Measurements from ENCODE around the gene SPRR1B. TPM values are rescaled to one million over a fixed set of nuclear protein-coding genes. Genes with fewer than 3 reads are reported as not detected.

SPRR1B gene, protein sequence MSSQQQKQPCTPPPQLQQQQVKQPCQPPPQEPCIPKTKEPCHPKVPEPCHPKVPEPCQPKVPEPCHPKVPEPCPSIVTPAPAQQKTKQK
- total RNA-seq (not detected), polyA plus RNA-seq (not detected)

DNA sequence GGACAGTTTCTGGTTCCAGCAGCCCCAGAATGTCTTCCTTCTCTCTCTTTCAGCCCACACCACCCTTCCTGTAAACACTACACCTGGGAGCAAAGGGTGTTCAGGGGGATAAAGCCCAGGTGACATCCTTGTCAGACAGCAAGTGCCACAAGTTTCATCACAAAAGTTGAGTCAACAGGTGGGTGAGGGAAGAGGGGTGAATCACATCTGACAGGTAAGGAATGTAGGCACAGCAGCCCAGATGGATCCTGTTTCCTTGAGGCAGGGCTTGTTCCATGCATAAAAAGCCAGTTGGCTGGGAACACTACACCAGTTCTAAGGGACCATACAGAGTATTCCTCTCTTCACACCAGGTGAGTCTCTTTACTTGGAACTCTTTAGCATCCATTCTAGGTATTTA is at the start of gene SPRR1B:
Gene SPRR1B (plus strand): TSS at position 309 of the 400 bp plus-strand sequence. CDS start 1,143 bp downstream, outside the sequence.
- H3K27ac ChIP-seq (ENCODE audit: low read depth, low read length): no peak within 1 kb of the TSS
- no peak within 1 kb of the TSS for H3K4me3 ChIP-seq (ENCODE audit: low read length)
- peaks cover 0 to 2% (median 1%) of the 10 kb centered on the region in 5 donors for H3K9me3 Mint-ChIP-seq
- no peaks in the 10 kb centered on the region for H3K36me3 Mint-ChIP-seq
- H3K36me3 ChIP-seq (ENCODE audit: insufficient read depth, low read length): no peaks in the 10 kb centered on the region
- DNase-seq: no peak
- no peaks in the 10 kb centered on the region for H3K9me3 ChIP-seq (ENCODE audit: low read length)
- POLR2A ChIA-PET: no interaction called here
- no peak within 1 kb of the TSS for H3K4me3 Mint-ChIP-seq
- CTCF ChIA-PET: no interaction called here
- H3K4me1 ChIP-seq (ENCODE audit: insufficient read depth, low read length): no peaks in the 10 kb centered on the region
- H3K27me3 ChIP-seq (ENCODE audit: insufficient read depth, low read length, poor library complexity, severe bottlenecking): no peaks in the 10 kb centered on the region
- H3K27me3 Mint-ChIP-seq: peaks cover 11 to 12% of the 10 kb centered on the region in 2 donors
- no peak within 1 kb of the TSS for H3K27ac Mint-ChIP-seq
- no peaks in the 10 kb centered on the region for H3K4me1 Mint-ChIP-seq

DNA sequence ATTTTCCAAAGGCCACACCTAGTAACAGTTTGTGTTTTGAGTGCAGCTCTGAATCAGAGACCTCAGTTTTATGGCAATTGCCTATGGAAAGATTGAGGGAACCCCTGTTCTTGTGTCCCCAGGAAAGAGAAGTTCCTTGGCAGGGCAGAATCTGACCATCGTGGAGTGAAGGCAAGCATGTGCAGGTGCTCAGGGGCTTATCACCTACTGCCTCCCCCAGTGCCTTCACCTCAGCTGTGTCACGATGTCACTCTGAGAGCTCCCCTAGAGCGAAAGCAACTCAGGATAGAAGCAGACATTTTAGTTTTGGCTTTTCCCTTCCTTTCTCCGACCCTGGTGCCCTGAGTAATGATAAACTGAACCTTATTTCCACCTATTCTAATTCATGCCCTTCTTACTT is 48.9 kb upstream of the SPRR1B start:
- no peaks in the 10 kb centered on the region for H3K36me3 Mint-ChIP-seq

DNA sequence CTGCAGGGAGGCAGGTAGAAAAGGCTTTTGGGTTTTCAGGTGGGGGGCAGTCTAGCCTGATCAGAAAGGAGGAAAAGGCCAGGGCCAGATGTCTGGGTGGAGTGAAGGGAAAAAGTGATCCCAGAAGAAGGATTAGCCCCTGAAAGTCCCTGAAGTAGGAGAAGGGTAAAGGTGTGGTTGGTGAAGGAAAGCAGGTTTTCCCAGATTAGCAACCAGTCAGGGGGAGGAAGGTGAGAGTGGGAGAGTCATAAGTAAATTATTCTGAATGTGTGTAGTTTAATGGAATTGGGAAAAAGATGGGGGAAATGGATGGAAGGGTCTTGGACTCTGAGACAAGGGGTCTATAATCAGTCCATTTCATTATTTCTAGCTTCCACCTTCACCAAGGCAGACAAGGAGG is 47.8 kb upstream of the SPRR1B start:
- H3K4me1 ChIP-seq (ENCODE audit: insufficient read depth, low read length): no peaks in the 10 kb centered on the region
- H3K27me3 ChIP-seq (ENCODE audit: insufficient read depth, low read length, poor library complexity, severe bottlenecking): peaks cover 4% of the 10 kb centered on the region
- ChIA-PET POLR2A (no interaction called here), CTCF (no interaction called here)
- H3K4me3 ChIP-seq (ENCODE audit: low read length): no peak overlapping the region
- H3K4me3 Mint-ChIP-seq: no peak overlapping the region
- H3K36me3 ChIP-seq (ENCODE audit: insufficient read depth, low read length): no peaks in the 10 kb centered on the region
- no peak for DNase-seq
- H3K9me3 Mint-ChIP-seq: peaks cover 0 to 4% (median 0%) of the 10 kb centered on the region in 5 donors
- peak overlapping the region in 1 of 8 donors; percentile 9 for H3K27ac Mint-ChIP-seq
- no peaks in the 10 kb centered on the region for H3K36me3 Mint-ChIP-seq
- H3K27me3 Mint-ChIP-seq: peaks cover 14 to 55% of the 10 kb centered on the region in 2 donors
- H3K4me1 Mint-ChIP-seq: no peaks in the 10 kb centered on the region
- H3K9me3 ChIP-seq (ENCODE audit: low read length): no peaks in the 10 kb centered on the region
- H3K27ac ChIP-seq (ENCODE audit: low read depth, low read length): no peak overlapping the region

More for the DNA sequence above, 48.9 kb upstream of the SPRR1B start:
- Histone ChIP-seq H3K4me3 (ENCODE audit: low read length) (no peak overlapping the region), H3K27me3 (ENCODE audit: insufficient read depth, low read length, poor library complexity, severe bottlenecking) (peaks cover 8% of the 10 kb centered on the region), H3K4me1 (ENCODE audit: insufficient read depth, low read length) (no peaks in the 10 kb centered on the region), H3K36me3 (ENCODE audit: insufficient read depth, low read length) (no peaks in the 10 kb centered on the region), H3K27ac (ENCODE audit: low read depth, low read length) (no peak overlapping the region), H3K9me3 (ENCODE audit: low read length) (no peaks in the 10 kb centered on the region)
- Mint-ChIP-seq H3K4me1 (no peaks in the 10 kb centered on the region), H3K27ac (no peak overlapping the region), H3K27me3 (peaks cover 14 to 52% of the 10 kb centered on the region in 2 donors), H3K9me3 (peaks cover 0 to 4% (median 0%) of the 10 kb centered on the region in 5 donors), H3K4me3 (no peak overlapping the region)
- ChIA-PET POLR2A (no interaction called here), CTCF (no interaction called here)
- no peak for DNase-seq

DNA sequence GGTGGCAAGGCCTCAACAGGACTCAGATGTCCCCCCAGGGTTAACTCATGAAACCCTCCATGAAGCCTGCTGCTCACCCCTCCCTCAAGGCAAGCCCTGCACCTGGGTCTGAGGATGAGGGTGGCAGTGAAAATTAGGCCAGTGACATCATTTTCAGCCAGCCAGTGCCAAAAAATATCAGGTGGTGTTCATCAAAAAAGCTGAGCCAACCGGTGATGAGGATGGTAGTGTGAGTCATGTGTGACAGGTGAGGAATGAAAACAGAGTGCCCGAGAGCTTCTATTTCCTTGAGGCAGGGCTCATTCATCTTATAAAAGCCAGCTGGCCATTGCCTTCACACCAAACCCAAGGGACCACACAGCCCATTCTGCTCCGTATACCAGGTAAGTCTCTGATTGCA is 47.3 kb upstream of the SPRR1B start, which contains the start of gene SPRR1A:
Gene SPRR1A (plus strand): TSS at position 339 of the 400 bp plus-strand sequence. CDS start 1,150 bp downstream, outside the sequence.
- H3K27ac Mint-ChIP-seq: peak within 1 kb of the TSS in 1 of 8 donors; percentile 9
- POLR2A ChIA-PET: no interaction called here
- Histone ChIP-seq H3K36me3 (ENCODE audit: insufficient read depth, low read length) (no peaks in the 10 kb centered on the region), H3K4me3 (ENCODE audit: low read length) (no peak within 1 kb of the TSS), H3K27me3 (ENCODE audit: insufficient read depth, low read length, poor library complexity, severe bottlenecking) (peaks cover 4% of the 10 kb centered on the region), H3K4me1 (ENCODE audit: insufficient read depth, low read length) (no peaks in the 10 kb centered on the region), H3K9me3 (ENCODE audit: low read length) (no peaks in the 10 kb centered on the region), H3K27ac (ENCODE audit: low read depth, low read length) (no peak within 1 kb of the TSS)
- H3K4me1 Mint-ChIP-seq: no peaks in the 10 kb centered on the region
- H3K36me3 Mint-ChIP-seq: no peaks in the 10 kb centered on the region
- no peak for DNase-seq
- CTCF ChIA-PET: no interaction called here
- peaks cover 14 to 55% of the 10 kb centered on the region in 2 donors for H3K27me3 Mint-ChIP-seq
- peaks cover 0 to 4% (median 0%) of the 10 kb centered on the region in 5 donors for H3K9me3 Mint-ChIP-seq
- H3K4me3 Mint-ChIP-seq: no peak within 1 kb of the TSS

DNA sequence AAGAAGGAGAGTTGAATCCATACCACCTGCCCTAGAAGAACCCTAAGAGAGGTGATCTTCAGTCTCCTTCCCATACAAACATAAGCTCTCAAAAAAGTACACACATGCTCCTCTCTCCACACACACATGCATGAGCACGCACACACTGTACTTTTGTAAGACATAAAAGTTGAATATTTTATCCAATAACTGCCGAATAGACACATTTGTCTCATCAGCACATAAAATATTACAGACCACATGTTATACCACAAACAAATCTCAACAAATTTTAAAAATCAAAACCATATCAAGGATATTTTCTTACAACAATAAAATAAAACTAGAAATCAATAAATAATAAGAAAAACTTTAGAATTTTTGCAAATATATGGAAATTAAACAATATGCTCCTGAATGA is 44.4 kb upstream of the SPRR1B start:
- Mint-ChIP-seq H3K27me3 (peaks cover 6 to 54% of the 10 kb centered on the region in 2 donors), H3K36me3 (no peaks in the 10 kb centered on the region), H3K4me1 (no peaks in the 10 kb centered on the region), H3K27ac (no peak overlapping the region), H3K4me3 (no peak overlapping the region), H3K9me3 (peaks cover 0 to 4% (median 0%) of the 10 kb centered on the region in 5 donors)
- POLR2A ChIA-PET: no interaction called here
- Histone ChIP-seq H3K27me3 (ENCODE audit: insufficient read depth, low read length, poor library complexity, severe bottlenecking) (peaks cover 4% of the 10 kb centered on the region), H3K9me3 (ENCODE audit: low read length) (no peaks in the 10 kb centered on the region), H3K4me1 (ENCODE audit: insufficient read depth, low read length) (no peaks in the 10 kb centered on the region), H3K27ac (ENCODE audit: low read depth, low read length) (no peak overlapping the region), H3K4me3 (ENCODE audit: low read length) (no peak overlapping the region), H3K36me3 (ENCODE audit: insufficient read depth, low read length) (no peaks in the 10 kb centered on the region)
- CTCF ChIA-PET: no interaction called here
- no peak for DNase-seq

DNA sequence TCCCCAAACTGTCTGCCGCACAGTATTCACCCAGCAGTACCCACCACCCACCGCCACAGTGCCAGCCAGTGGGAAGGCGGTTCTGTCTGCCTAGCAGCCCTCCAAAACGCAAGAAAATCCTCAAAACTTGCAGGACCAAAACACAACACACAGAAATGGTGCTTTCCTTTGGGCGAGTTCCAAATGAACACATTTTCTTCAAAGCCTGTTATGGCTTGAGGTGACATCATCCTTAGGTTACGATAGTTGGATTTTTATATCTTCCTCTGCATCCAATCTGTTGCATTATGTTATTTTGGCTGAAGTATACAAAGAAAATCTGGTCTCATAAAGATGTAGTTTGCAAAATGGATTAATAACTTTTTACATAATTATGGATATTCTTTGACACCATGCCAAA is 37.8 kb upstream of the SPRR1B start:
- H3K4me1 Mint-ChIP-seq: no peaks in the 10 kb centered on the region
- Histone ChIP-seq H3K36me3 (ENCODE audit: insufficient read depth, low read length) (no peaks in the 10 kb centered on the region), H3K27me3 (ENCODE audit: insufficient read depth, low read length, poor library complexity, severe bottlenecking) (no peaks in the 10 kb centered on the region), H3K9me3 (ENCODE audit: low read length) (no peaks in the 10 kb centered on the region), H3K4me3 (ENCODE audit: low read length) (no peak overlapping the region), H3K4me1 (ENCODE audit: insufficient read depth, low read length) (no peaks in the 10 kb centered on the region), H3K27ac (ENCODE audit: low read depth, low read length) (no peak overlapping the region)
- POLR2A ChIA-PET: no interaction called here
- no peak for DNase-seq
- peaks cover 12 to 42% of the 10 kb centered on the region in 2 donors for H3K27me3 Mint-ChIP-seq
- no peak overlapping the region for H3K4me3 Mint-ChIP-seq
- CTCF ChIA-PET: no interaction called here
- peaks cover 0 to 8% (median 4%) of the 10 kb centered on the region in 5 donors for H3K9me3 Mint-ChIP-seq
- H3K36me3 Mint-ChIP-seq: no peaks in the 10 kb centered on the region
- no peak overlapping the region for H3K27ac Mint-ChIP-seq

DNA sequence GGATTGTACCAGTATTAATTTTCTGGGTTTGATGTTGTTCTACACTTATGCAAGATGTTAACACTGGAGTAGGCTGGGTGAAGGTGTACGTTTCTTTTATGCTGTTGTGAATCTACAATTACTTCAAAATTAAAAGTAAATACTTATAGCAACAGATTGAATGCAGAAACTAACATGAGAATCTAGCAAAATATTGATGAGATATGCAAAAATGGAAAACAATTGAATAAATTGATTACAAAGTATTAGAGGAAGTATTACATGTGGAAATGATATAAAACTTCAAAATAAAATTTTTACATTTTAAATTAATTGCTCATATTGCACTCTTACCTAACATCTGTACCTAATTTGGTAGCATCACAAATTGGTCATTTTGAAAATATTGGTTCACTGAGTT is 35.2 kb upstream of the SPRR1B start:
- H3K36me3 ChIP-seq (ENCODE audit: insufficient read depth, low read length): no peaks in the 10 kb centered on the region
- H3K36me3 Mint-ChIP-seq: no peaks in the 10 kb centered on the region

DNA sequence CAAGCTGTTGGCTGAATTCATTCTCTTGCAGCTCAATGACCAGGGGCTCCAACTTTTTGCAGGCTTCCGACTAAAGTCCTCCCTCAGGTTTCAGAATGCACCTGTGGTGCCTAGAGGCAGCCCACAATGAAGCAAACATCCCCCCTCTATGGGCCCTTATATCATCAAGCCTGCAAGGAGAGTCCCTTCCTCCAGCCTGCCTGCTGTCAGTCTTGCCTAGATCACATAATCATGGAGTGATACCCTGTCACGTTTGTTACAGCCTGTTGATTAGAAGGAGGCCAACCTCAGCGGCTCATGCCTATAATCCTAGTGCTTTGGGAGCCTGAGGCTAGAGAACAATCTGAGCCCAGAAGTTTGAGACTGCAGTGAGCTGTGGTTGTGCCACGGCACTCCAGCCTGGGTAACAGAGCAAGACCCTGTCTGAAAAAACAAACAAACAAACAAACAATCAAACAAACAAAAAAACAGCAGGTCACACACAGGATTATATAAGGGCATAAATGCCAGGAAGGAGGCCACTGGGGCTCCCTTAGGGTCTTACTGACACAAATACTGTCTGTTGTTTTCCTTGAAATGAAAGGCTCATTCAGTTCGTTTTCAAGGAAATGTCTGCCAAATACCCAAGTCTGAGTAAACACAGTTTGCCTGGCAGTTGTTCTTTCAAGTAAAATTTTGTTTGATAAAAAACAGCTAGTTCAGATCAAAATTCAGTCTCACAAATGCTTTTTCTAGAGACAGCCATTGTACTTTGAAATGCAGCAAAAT is 34.2 kb upstream of the SPRR1B start:
- Mint-ChIP-seq H3K4me3 (no peak overlapping the region), H3K36me3 (no peaks in the 10 kb centered on the region), H3K9me3 (peaks cover 0 to 9% (median 4%) of the 10 kb centered on the region in 5 donors), H3K4me1 (no peaks in the 10 kb centered on the region), H3K27me3 (peaks cover 15 to 51% of the 10 kb centered on the region in 2 donors), H3K27ac (no peak overlapping the region)
- Histone ChIP-seq H3K27ac (ENCODE audit: low read depth, low read length) (no peak overlapping the region), H3K4me3 (ENCODE audit: low read length) (no peak overlapping the region), H3K27me3 (ENCODE audit: insufficient read depth, low read length, poor library complexity, severe bottlenecking) (no peaks in the 10 kb centered on the region), H3K9me3 (ENCODE audit: low read length) (no peaks in the 10 kb centered on the region), H3K36me3 (ENCODE audit: insufficient read depth, low read length) (no peaks in the 10 kb centered on the region), H3K4me1 (ENCODE audit: insufficient read depth, low read length) (no peaks in the 10 kb centered on the region)
- ChIA-PET POLR2A (no interaction called here), CTCF (no interaction called here)
- DNase-seq: no peak

More for the DNA sequence above, 35.2 kb upstream of the SPRR1B start:
- no peak overlapping the region for H3K27ac Mint-ChIP-seq
- DNase-seq: no peak
- Histone ChIP-seq H3K27ac (ENCODE audit: low read depth, low read length) (no peak overlapping the region), H3K27me3 (ENCODE audit: insufficient read depth, low read length, poor library complexity, severe bottlenecking) (no peaks in the 10 kb centered on the region), H3K4me1 (ENCODE audit: insufficient read depth, low read length) (no peaks in the 10 kb centered on the region), H3K4me3 (ENCODE audit: low read length) (no peak overlapping the region), H3K9me3 (ENCODE audit: low read length) (no peaks in the 10 kb centered on the region)
- peaks cover 0 to 8% (median 4%) of the 10 kb centered on the region in 5 donors for H3K9me3 Mint-ChIP-seq
- ChIA-PET CTCF (no interaction called here), POLR2A (no interaction called here)
- no peak overlapping the region for H3K4me3 Mint-ChIP-seq
- no peaks in the 10 kb centered on the region for H3K4me1 Mint-ChIP-seq
- peaks cover 12 to 50% of the 10 kb centered on the region in 2 donors for H3K27me3 Mint-ChIP-seq
